Heart right ventricle (tissue), 16 donors: Measurements from ENCODE around the gene TTBK1. TPM values are rescaled to one million over a fixed set of nuclear protein-coding genes. Genes with fewer than 3 reads are reported as not detected.
A peak's percentile ranks its signal among the peaks of the same experiment; 100 is the strongest.

Experiments used
- ATAC-seq, 8 donors: fragments of 200-7000 bp; cut with Tn5 transposase; one replicate each; pipeline ENCODE4 v1.9.1; 2020; ENCODE audit warnings: mild to moderate bottlenecking in 8 of 8, moderate library complexity in 8 of 8, moderate number of reproducible peaks in 1 of 8
- DNase-seq, 2 donors: peaks; one replicate each; pipeline ENCODE4 v3.0.0-alpha.2; 2020
- H3K27ac ChIP-seq, 10 donors: fragments of 200-600 bp; sonication (generic) in 2 of 10; one replicate each; pipeline versions ENCODE4 v1.5.0 to v1.8.0; 2020 to 2022; ENCODE audit warnings: mild to moderate bottlenecking in 3 of 10
- H3K27me3 ChIP-seq, 7 donors: fragments of 200-600 bp; one replicate each; pipeline ENCODE4 v1.8.0; 2021 to 2022; ENCODE audit warnings: mild to moderate bottlenecking in 2 of 7
- H3K36me3 ChIP-seq, 9 donors: fragments of 200-600 bp; sonication (generic) in 1 of 9; one replicate each; pipeline versions ENCODE4 v1.5.0 to v1.8.0; 2020 to 2022; ENCODE audit warnings: mild to moderate bottlenecking in 2 of 9
- H3K4me1 ChIP-seq, 9 donors: fragments of 200-600 bp; sonication (generic) in 1 of 9; one replicate each; pipeline versions ENCODE4 v1.5.0 to v1.8.0; 2020 to 2022; ENCODE audit warnings: mild to moderate bottlenecking in 4 of 9
- H3K4me3 ChIP-seq, 10 donors: fragments of 200-600 bp; sonication (generic) in 2 of 10; one replicate each; pipeline versions ENCODE4 v1.5.0 to v1.8.0; 2020 to 2022; ENCODE audit warnings: mild to moderate bottlenecking in 7 of 10, moderate library complexity in 2 of 10
- H3K9me3 ChIP-seq, 11 donors: fragments of 200-600 bp in 10 of 11; sonication (generic) in 2 of 11; one replicate each; pipeline versions ENCODE4 v1.5.0 to v1.8.0; 2013 to 2022; ENCODE audit warnings: mild to moderate bottlenecking in 2 of 11, control low read depth in 1 of 11, moderate library complexity in 1 of 11
- CTCF ChIP-seq, 9 donors: fragments of 200-600 bp; sonication (generic) in 2 of 9; IDR thresholded peaks; one replicate each; pipeline versions ENCODE4 v1.5.0 to v1.8.0; 2021 to 2022; ENCODE audit warnings: antibody characterized with exemption in 9 of 9, mild to moderate bottlenecking in 5 of 9, moderate library complexity in 1 of 9
- WGBS, 2 donors: extraction: QIAGEN DNeasy Blood & Tissue Kit; methylation state at CpG; one replicate each; pipeline ENCODE4 v1.1.7; 2013; ENCODE audit warnings: inconsistent platforms in 1 of 2; 5-methylcytosine and 5-hydroxymethylcytosine counted together
- intact Hi-C, 10 donors: fragments of 100-400 bp; cut with DNase I; formaldehyde crosslinking; loops; one replicate each; pipeline versions ENCODE4 v1.11.1 to v1.14.2; 2022
- polyA plus RNA-seq, 2 donors: library from polyadenylated mRNA; stranded (reverse); fragments of 200-250 nt; gene quantifications; one replicate each; pipeline ENCODE4 v1.2.3, GENCODE V29; 2013
- total RNA-seq, 10 donors: library from RNA; stranded (reverse); fragmentation: NEBNext Ultra II Directional in 3 of 10; extraction: Animal tissue kit (Norgen Biotek cat#: 25700) in 3 of 10; gene quantifications; one replicate each; pipeline versions ENCODE4 v1.2.1 to v1.2.4, GENCODE V29; 2021 to 2023
- donor health status: Arrhythmogenic right ventricular cardiomyopathy.
- donor health status: ischemic (EF 13 %, LVEDD 7.1; RV severe dilation, severe dysfunction).
- donor health status: healthy with polysubstance abuse.
- donor health status: DM: no; HTN: yes; CAD: no.
- donor health status: DM: no; HTN: no; CAD: no.
- donor health status: ischemic (EF 25% LVEDD 6.9; RV normal size, moderate dysfunction).
- donor health status: ischemic (EF 25% LVEDD 5.7; RV mildly dilated, moderate dysfunction).
- donor health status: healthy.
- donor health status: DM: yes; HTN: yes; CAD: no.
- donor health status: Ischemic cardiomyopathy.
- donor health status: ischemic (EF 35%, LVEDD 5.7; RV mildly dilated, moderate dysfunction).
- donor health status: nonischemic (EF 11% LVEDD 7.7; RV severe dilation, severe dysfunction).
- donor health status: DM: yes; HTN: yes; CAD: no.
- donor health status: PGD.
- donor health status: ischemic (EF 29% LVEDD 5.4; RV normal size, mild dysfunction).
- donor health status: nonischemic (EF 23%, LVEDD 6.1; RV moderate dilation, normal function).

The TTBK1 gene
- total and polyA plus RNA-seq, 12 donors = 0.04 to 0.69 (median 0.29) TPM

GRCh38 chr6:43262780-43263313 lies 19.6 kb downstream of the TTBK1 start:
- no peak overlapping the region for H3K27ac ChIP-seq
- no peak for TF ChIP-seq CTCF (IDR thresholded peaks at IDR 0.05)
- H3K4me1 ChIP-seq = peaks cover 0 to 16% (median 4%) of the 10 kb centered on the region in 9 donors
- no peaks in the 10 kb centered on the region for H3K36me3 ChIP-seq
- ATAC-seq = peak in 1 of 8 donors; percentile 4
- H3K9me3 ChIP-seq = no peaks in the 10 kb centered on the region
- WGBS, 2 donors = 88 to 93% methylated on average over 39 of the region's 39 CpGs
- DNase-seq = no peak
- H3K27me3 ChIP-seq = peaks cover 0 to 3% (median 0%) of the 10 kb centered on the region in 7 donors
- H3K4me3 ChIP-seq = no peak overlapping the region
- intact Hi-C loops = loop anchor here in 9 of 10 donors (1.0 to 10.0 kb wide), 12 partner anchors 64 to 252 kb away; partner anchors contain the start of genes LRRC73 (in 1 of the 9), POLR1C (in 1 of the 9) and YIPF3 (in 1 of the 9)

GRCh38 chr6:43263314-43264178 lies 20.3 kb downstream of the TTBK1 start:
- Histone ChIP-seq H3K4me3 (no peak overlapping the region), H3K27me3 (peaks cover 0 to 3% (median 0%) of the 10 kb centered on the region in 7 donors), H3K36me3 (no peaks in the 10 kb centered on the region), H3K27ac (no peak overlapping the region), H3K9me3 (no peaks in the 10 kb centered on the region), H3K4me1 (peaks cover 0 to 23% (median 11%) of the 10 kb centered on the region in 9 donors)
- ATAC-seq = peak; percentile 76 to 86 (median 80)
- peak; percentile 76 for DNase-seq
- WGBS, 2 donors = 52 to 57% methylated on average over 12 of the region's 12 CpGs
- intact Hi-C loops = loop anchor here (1.0 to 10.0 kb wide), 12 partner anchors 64 to 251 kb away; partner anchors contain the start of genes LRRC73 (in 1 of the 10), POLR1C (in 1 of the 10) and YIPF3 (in 1 of the 10)
- TF ChIP-seq CTCF (IDR thresholded peaks at IDR 0.05) = peak; percentile 44 to 82 (median 71)

DNA sequence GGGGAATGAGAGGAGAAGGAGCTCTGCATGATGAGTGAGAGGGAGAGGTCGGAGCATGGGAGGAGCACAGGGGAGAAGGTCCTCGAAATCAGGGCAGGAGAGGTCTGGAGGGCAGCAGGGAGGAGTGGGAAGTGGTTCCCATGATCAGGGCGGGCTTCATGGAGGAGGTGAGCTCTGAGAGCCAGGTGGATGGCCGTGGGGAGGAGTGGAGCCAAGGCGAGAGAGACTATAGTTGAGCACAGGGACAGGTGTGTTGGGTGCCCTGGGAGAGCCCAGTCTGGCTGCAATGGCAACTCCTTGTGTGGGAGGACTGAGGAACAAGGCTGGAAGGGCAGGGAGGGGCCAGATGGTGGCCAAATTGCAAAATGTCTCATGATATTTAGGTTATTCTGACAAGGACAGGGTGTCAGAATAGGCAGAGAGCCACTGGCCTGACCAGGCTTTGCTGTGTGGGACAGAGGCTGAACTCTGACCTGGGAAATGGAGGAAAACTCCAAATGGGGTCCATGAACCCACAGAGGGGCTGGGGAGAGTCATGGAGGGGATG lies 21.4 kb downstream of the TTBK1 start:
- H3K27me3 ChIP-seq = peaks cover 0 to 15% (median 6%) of the 10 kb centered on the region in 7 donors
- no peaks in the 10 kb centered on the region for H3K36me3 ChIP-seq
- intact Hi-C loops = loop anchor here in 9 of 10 donors (2.0 to 10.0 kb wide), 11 partner anchors 63 to 250 kb away; partner anchors contain the start of genes LRRC73 (in 1 of the 9), POLR1C (in 1 of the 9) and YIPF3 (in 1 of the 9)
- WGBS, 2 donors = 87% methylated on average over 5 of the region's 5 CpGs
- no peak overlapping the region for H3K4me3 ChIP-seq
- H3K4me1 ChIP-seq = peaks cover 6 to 31% (median 22%) of the 10 kb centered on the region in 9 donors
- no peak for DNase-seq
- no peak overlapping the region for H3K27ac ChIP-seq
- no peak for TF ChIP-seq CTCF (IDR thresholded peaks at IDR 0.05)
- no peaks in the 10 kb centered on the region for H3K9me3 ChIP-seq
- no peak for ATAC-seq

- WGBS, 2 donors = 86 to 88% methylated on average over 6 of the region's 6 CpGs
- DNase-seq (no peak), ATAC-seq (no peak)
- no peaks in the 10 kb centered on the region for H3K36me3 ChIP-seq
- H3K27ac ChIP-seq = no peak overlapping the region
- H3K9me3 ChIP-seq = no peaks in the 10 kb centered on the region
- peaks cover 6 to 32% (median 23%) of the 10 kb centered on the region in 9 donors for H3K4me1 ChIP-seq
- intact Hi-C loops = loop anchor here in 7 of 10 donors (2.0 to 10.0 kb wide), 6 partner anchors 67 to 249 kb away; partner anchors contain the start of genes LRRC73 (in 1 of the 7), POLR1C (in 1 of the 7) and YIPF3 (in 1 of the 7)
- H3K4me3 ChIP-seq = no peak overlapping the region
- TF ChIP-seq CTCF (IDR thresholded peaks at IDR 0.05) = no peak
- H3K27me3 ChIP-seq = peaks cover 0 to 19% (median 9%) of the 10 kb centered on the region in 7 donors
Observed at GRCh38 chr6:43265564-43265963, 22.3 kb downstream of the TTBK1 start.
